Measurements from ENCODE around the gene MPDZ. TPM values are rescaled to one million over a fixed set of nuclear protein-coding genes. Genes with fewer than 3 reads are reported as not detected.
"Not testable (repeated sequence)": the region's sequence is repeated elsewhere in the genome, so short reads cannot be mapped to it uniquely, and the experiment has no call there.

Gene MPDZ
- total and polyA plus RNA-seq, 8 donors: 25.9 to 77.7 (median 70.1) TPM

DNA sequence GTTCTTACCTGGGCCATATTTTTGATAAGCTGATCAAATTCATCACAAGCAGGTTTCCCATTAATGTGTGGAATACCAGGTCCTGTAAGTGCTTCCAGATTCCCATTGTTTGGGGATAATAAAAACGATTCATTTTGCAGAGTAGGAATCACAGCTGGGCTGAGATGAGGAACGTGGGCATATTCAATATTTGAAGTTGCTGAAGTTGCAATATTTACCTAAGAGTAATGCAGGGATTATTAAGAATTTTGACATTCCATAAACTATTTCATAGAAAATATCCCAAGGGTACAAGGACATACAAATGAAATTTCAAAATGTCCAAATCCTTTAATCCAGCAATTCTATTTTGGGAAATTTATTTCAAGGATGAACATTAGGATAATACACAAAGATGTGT, 55.1 kb downstream of the MPDZ start:
- Histone ChIP-seq H3K27ac (no peak overlapping the region), H3K4me1 (no peaks in the 10 kb centered on the region), H3K9me3 (no peaks in the 10 kb centered on the region), H3K36me3 (no peaks in the 10 kb centered on the region), H3K27me3 (no peaks in the 10 kb centered on the region), H3K4me3 (no peak overlapping the region)
- DNase-seq (no peak), ATAC-seq (no peak)
- intact Hi-C loops (cut with DNase I): no loop called here
- TF ChIP-seq, protein P1, sequence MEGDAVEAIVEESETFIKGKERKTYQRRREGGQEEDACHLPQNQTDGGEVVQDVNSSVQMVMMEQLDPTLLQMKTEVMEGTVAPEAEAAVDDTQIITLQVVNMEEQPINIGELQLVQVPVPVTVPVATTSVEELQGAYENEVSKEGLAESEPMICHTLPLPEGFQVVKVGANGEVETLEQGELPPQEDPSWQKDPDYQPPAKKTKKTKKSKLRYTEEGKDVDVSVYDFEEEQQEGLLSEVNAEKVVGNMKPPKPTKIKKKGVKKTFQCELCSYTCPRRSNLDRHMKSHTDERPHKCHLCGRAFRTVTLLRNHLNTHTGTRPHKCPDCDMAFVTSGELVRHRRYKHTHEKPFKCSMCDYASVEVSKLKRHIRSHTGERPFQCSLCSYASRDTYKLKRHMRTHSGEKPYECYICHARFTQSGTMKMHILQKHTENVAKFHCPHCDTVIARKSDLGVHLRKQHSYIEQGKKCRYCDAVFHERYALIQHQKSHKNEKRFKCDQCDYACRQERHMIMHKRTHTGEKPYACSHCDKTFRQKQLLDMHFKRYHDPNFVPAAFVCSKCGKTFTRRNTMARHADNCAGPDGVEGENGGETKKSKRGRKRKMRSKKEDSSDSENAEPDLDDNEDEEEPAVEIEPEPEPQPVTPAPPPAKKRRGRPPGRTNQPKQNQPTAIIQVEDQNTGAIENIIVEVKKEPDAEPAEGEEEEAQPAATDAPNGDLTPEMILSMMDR (IDR thresholded peaks at IDR 0.05): no peak

DNA sequence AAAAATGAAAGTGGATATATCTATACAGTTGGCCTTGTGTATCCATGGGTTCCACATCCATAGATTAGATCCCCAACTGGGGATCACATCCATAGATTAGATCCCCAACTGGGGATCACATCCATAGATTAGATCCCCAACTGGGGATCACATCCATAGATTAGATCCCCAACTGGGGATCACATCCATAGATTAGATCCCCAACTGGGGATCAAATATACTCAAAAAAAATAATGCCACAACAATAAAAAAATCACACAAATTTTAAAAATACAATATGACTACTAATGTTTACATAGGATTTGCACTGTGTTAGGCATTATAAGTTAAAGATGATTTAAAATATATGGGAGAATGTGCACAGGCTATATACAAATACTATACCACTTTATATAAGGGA, 56.8 kb downstream of the MPDZ start:
- intact Hi-C loops (cut with DNase I); H3K27ac ChIP-seq; H3K27me3 ChIP-seq; ATAC-seq; H3K36me3 ChIP-seq; H3K9me3 ChIP-seq; H3K4me3 ChIP-seq; H3K4me1 ChIP-seq; DNase-seq: not testable (repeated sequence)

DNA sequence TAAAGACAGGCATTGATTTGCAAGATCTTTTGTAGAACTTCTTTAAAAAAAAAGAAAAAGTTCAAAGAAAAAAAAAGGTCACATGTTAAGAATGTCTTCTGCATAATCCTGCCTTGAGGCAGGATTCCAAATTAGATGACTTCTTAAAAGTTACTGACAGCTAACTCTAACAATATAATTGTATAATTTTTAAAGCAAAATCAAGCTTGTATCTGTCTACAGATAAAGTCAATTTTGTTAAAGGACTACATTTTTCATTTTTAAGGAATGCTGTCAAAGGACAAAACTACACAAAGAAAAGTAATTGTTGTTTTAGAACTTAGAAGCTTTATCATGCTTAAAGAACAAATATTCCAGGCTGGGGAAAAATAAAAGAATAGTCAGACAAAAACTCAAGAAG, 57.8 kb downstream of the MPDZ start:
- Histone ChIP-seq H3K4me3 (no peak overlapping the region), H3K27me3 (no peaks in the 10 kb centered on the region), H3K9me3 (no peaks in the 10 kb centered on the region), H3K4me1 (no peaks in the 10 kb centered on the region), H3K27ac (no peak overlapping the region), H3K36me3 (no peaks in the 10 kb centered on the region)
- ATAC-seq (no peak), DNase-seq (no peak)
- intact Hi-C loops (cut with DNase I): no loop called here
- TF ChIP-seq, protein P1 (IDR thresholded peaks at IDR 0.05): no peak

DNA sequence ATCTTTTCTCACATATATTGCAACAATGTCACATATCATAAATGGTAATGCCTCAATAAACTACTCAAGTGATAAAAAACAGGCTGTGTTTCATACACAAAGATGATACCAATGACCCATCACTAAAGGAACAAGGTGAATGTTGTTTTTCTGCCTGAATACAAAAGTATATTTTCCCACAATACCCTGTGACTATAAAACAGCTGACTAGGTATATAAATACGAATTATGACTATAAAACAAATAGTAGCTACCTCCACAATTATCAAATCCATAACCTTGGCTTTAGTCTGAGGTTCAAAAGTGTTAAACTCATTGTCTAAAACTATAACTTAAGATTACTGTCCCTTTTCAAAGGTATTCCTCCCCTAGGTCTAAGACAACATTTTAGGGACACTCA, 58.7 kb downstream of the MPDZ start:
- Histone ChIP-seq H3K27me3 (no peaks in the 10 kb centered on the region), H3K4me3 (no peak overlapping the region), H3K36me3 (peaks cover 0 to 8% of the 10 kb centered on the region in 2 donors), H3K9me3 (no peaks in the 10 kb centered on the region), H3K27ac (no peak overlapping the region), H3K4me1 (no peaks in the 10 kb centered on the region)
- ATAC-seq: no peak
- intact Hi-C loops (cut with DNase I): no loop called here
- DNase-seq: no peak
- TF ChIP-seq, protein P1 (IDR thresholded peaks at IDR 0.05): no peak

DNA sequence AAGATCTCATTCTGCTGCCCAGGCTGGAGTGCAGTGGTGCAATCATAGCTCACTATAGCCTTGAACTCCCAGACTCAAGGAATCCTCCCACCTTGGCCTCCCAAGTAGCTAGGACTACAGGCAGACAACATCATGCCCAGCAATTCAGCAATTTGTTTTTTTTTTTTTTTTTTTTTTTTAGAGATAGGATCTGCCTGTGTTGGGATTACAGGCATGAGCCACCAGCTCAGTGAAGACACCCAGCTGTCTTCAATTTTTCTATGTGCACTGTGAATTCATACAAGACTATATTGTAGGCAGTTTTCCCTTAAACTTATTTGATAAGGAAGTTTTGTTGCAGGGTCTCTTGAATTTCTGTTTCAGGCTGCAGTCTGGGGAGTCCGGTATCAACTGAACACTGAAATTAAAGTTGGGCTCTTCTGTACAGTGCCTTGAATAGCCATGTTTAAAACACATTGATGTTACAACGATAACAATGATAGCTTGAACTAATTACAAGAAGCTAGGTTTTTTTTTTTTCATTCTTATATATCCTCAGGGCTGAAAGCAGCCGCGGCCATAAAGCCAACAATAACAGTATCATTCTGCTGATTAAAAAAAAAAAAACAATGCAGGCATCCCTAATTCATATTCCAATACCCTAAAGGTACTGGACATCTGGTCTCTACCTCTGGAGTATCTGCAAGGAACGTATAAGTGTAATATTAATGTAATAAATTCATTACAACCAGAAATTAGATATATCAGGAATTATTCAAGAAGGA, 63.5 kb downstream of the MPDZ start:
- ATAC-seq (no peak), DNase-seq (no peak)
- H3K4me3 ChIP-seq: no peak overlapping the region
- TF ChIP-seq, protein P1 (IDR thresholded peaks at IDR 0.05): no peak
- no peaks in the 10 kb centered on the region for H3K27me3 ChIP-seq
- H3K9me3 ChIP-seq: no peaks in the 10 kb centered on the region
- H3K4me1 ChIP-seq: no peaks in the 10 kb centered on the region
- H3K27ac ChIP-seq: no peak overlapping the region
- peaks cover 0 to 9% of the 10 kb centered on the region in 2 donors for H3K36me3 ChIP-seq
- intact Hi-C loops (cut with DNase I): no loop called here

DNA sequence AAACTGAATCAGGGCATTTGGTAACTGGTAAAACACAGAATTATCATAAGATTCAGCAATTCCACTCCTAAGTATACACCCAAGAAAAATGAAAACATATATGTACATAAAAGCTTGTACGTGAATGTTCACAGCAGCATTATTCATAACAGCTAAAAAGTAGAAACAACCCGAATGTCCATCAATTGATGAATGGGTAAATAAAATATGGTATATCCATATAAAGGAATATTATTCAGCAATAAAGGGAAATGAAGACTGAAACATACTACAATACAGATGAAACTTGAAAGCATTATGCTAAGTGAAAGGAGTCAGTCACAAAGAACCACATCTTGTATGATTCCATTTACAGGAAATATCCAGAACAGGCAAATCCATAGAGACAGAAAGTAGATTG, 65.5 kb downstream of the MPDZ start:
- ATAC-seq (no peak), DNase-seq (no peak)
- TF ChIP-seq, protein P1 (IDR thresholded peaks at IDR 0.05): no peak
- no peaks in the 10 kb centered on the region for H3K27me3 ChIP-seq
- intact Hi-C loops (cut with DNase I): no loop called here
- H3K4me1 ChIP-seq: no peaks in the 10 kb centered on the region
- H3K9me3 ChIP-seq: no peaks in the 10 kb centered on the region
- peaks cover 0 to 9% of the 10 kb centered on the region in 2 donors for H3K36me3 ChIP-seq
- no peak overlapping the region for H3K4me3 ChIP-seq
- H3K27ac ChIP-seq: no peak overlapping the region
